Trophoblast cell (in vitro differentiated cells and primary cell): Measurements from ENCODE around the gene SCAP.
A peak's percentile ranks its signal among the peaks of the same experiment; 100 is the strongest.
"Not testable (repeated sequence)": the region's sequence is repeated elsewhere in the genome, so short reads cannot be mapped to it uniquely, and the experiment has no call there.

Experiments
- DNase-seq, 2 donors: peaks; one replicate each; pipeline ENCODE4 v3.0.0-alpha.2; 2016
- H2AFZ ChIP-seq: 2 replicates; pipeline ENCODE4 v1.6.1; 2013; ENCODE audit warnings: low read length, moderate library complexity, mild to moderate bottlenecking; ENCODE audit not compliant: insufficient read depth, poor library complexity
- H2AK5ac ChIP-seq: 2 replicates; pipeline ENCODE4 v1.6.1; 2013; ENCODE audit warnings: mild to moderate bottlenecking, low read length
- H2BK120ac ChIP-seq: 2 replicates; pipeline ENCODE4 v1.6.1; 2013; ENCODE audit warnings: low read length, mild to moderate bottlenecking, moderate library complexity; ENCODE audit not compliant: insufficient read depth, poor library complexity
- H2BK12ac ChIP-seq: 2 replicates; pipeline ENCODE4 v1.6.1; 2013; ENCODE audit warnings: mild to moderate bottlenecking, low read length, moderate library complexity
- H2BK5ac ChIP-seq: 2 replicates; pipeline ENCODE4 v1.6.1; 2013; ENCODE audit warnings: low read length, low read depth, moderate library complexity, mild to moderate bottlenecking; ENCODE audit not compliant: poor library complexity
- H3K14ac ChIP-seq: 2 replicates; pipeline ENCODE4 v1.6.1; 2013; ENCODE audit warnings: mild to moderate bottlenecking, low read length
- H3K18ac ChIP-seq: 2 replicates; pipeline ENCODE4 v1.6.1; 2013; ENCODE audit warnings: mild to moderate bottlenecking, low read length
- H3K23ac ChIP-seq: 2 replicates; pipeline ENCODE4 v1.6.1; 2013; ENCODE audit warnings: low read length
- H3K27ac ChIP-seq: 2 replicates; pipeline ENCODE4 v1.5.1; 2013; ENCODE audit warnings: low read depth, mild to moderate bottlenecking, inconsistent platforms, low read length, moderate library complexity
- H3K27me3 ChIP-seq: 2 replicates; pipeline ENCODE4 v1.6.1; 2013; ENCODE audit warnings: inconsistent platforms, mild to moderate bottlenecking, low read length, moderate library complexity; ENCODE audit not compliant: insufficient read depth
- H3K36me3 ChIP-seq, 2 experiments: 1 replicate in 1 of 2; 2 replicates in 1 of 2; pipeline ENCODE4 v1.6.1; 2013; ENCODE audit warnings: low read length in 2 of 2, mild to moderate bottlenecking in 2 of 2, moderate library complexity in 1 of 2; ENCODE audit not compliant: insufficient read depth in 2 of 2, control insufficient read depth in 1 of 2
- H3K4ac ChIP-seq: 2 replicates; pipeline ENCODE4 v1.6.1; 2013; ENCODE audit warnings: low read depth, mild to moderate bottlenecking, low read length, moderate library complexity
- H3K4me1 ChIP-seq, 2 experiments: 1 replicate in 1 of 2; 2 replicates in 1 of 2; pipeline ENCODE4 v1.6.1; 2013; ENCODE audit warnings: low read length in 2 of 2, mild to moderate bottlenecking in 2 of 2, moderate library complexity in 1 of 2; ENCODE audit not compliant: insufficient read depth in 2 of 2, control insufficient read depth in 1 of 2
- H3K4me2 ChIP-seq: 2 replicates; pipeline ENCODE4 v1.6.1; 2013; ENCODE audit warnings: inconsistent platforms, mild to moderate bottlenecking, low read length, moderate library complexity
- H3K4me3 ChIP-seq: 2 replicates; pipeline ENCODE4 v1.5.1; 2013; ENCODE audit warnings: mild to moderate bottlenecking, low read depth, low read length, inconsistent platforms
- H3K79me1 ChIP-seq: one replicate; pipeline ENCODE4 v1.6.1; 2013; ENCODE audit warnings: low read length
- H3K79me2 ChIP-seq: 2 replicates; pipeline ENCODE4 v1.6.1; 2013; ENCODE audit warnings: low read length, mild to moderate bottlenecking; ENCODE audit not compliant: control insufficient read depth, insufficient read depth, poor library complexity
- H3K9ac ChIP-seq: 2 replicates; pipeline ENCODE4 v1.6.1; 2013; ENCODE audit warnings: mild to moderate bottlenecking, low read length
- H3K9me3 ChIP-seq: 2 replicates; pipeline ENCODE4 v1.6.1; 2013; ENCODE audit warnings: low read depth, mild to moderate bottlenecking, control low read depth, inconsistent platforms, low read length; ENCODE audit not compliant: insufficient read depth
- H4K12ac ChIP-seq: 2 replicates; pipeline ENCODE4 v1.6.1; 2013; ENCODE audit warnings: low read depth, mild to moderate bottlenecking, low read length, moderate library complexity
- H4K8ac ChIP-seq: 2 replicates; pipeline ENCODE4 v1.6.1; 2013; ENCODE audit warnings: low read depth, mild to moderate bottlenecking, low read length, moderate library complexity
- H4K91ac ChIP-seq: one replicate; pipeline ENCODE4 v1.6.1; 2013; ENCODE audit warnings: low read depth, mild to moderate bottlenecking, low read length, moderate library complexity
- WGBS: extraction: QIAGEN DNeasy Blood & Tissue Kit; methylation state at CpG from one replicate; pipeline ENCODE4 v1.1.7; 2013; ENCODE audit warnings: missing lambda C conversion rate; ENCODE audit not compliant: insufficient read length, insufficient coverage; ENCODE audit errors: extremely low coverage; 5-methylcytosine and 5-hydroxymethylcytosine counted together

SCAP gene

DNA sequence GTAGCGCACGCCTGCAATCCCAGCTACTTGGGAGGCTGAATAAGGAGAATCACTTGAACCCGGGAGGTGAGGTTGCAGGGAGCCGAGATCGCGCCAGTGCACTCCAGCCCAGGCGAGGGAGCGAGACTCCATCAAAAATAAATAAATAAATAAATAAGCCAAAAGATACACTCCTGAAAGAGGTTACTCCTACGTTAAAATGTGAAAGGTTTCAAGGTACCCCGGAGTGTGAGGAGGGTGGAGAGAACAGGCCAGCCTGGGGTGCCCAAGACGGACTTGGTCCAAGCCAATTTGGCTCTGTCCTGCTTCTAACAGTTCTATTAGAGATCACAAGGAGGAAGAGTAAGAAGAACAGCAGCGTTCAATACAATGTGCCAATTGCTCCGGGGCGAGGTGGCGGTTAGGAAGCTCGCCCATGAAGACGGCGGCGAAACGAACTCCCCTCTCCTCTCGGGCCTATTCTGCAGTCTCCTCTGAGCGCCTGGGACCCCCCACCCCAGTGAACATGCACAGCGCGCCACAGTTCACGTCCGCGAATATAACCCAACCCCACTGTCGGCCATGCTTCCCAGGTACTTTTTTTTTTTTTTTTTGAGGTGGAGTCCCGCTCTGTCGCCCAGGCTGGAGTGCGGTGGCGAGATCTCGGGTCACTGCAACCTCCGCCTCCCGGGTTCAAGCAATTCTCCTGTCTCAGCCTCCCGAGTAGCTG, 36.8 kb upstream of the SCAP start:
- H3K36me3 ChIP-seq, result peaks cover 11 to 20% of the 10 kb centered on the region in 2 experiments
- peak overlapping the region; percentile 58 for H3K4me2 ChIP-seq
- H2BK12ac ChIP-seq, result no peak overlapping the region
- H3K27me3 ChIP-seq, result no peaks in the 10 kb centered on the region
- peak overlapping the region; percentile 99 for H3K27ac ChIP-seq
- H4K8ac ChIP-seq, result peak overlapping the region; percentile 72
- no peak overlapping the region for H2BK5ac ChIP-seq
- H3K4me1 ChIP-seq, result no peaks in the 10 kb centered on the region
- H3K9ac ChIP-seq, result peak overlapping the region; percentile 86
- no peaks in the 10 kb centered on the region for H3K9me3 ChIP-seq
- peak overlapping the region; percentile 48 for H2AFZ ChIP-seq
- H3K79me2 ChIP-seq, result peaks cover 5% of the 10 kb centered on the region
- peak overlapping the region; percentile 89 for H3K4me3 ChIP-seq
- peak overlapping the region; percentile 72 for H4K12ac ChIP-seq
- WGBS, result no CpG with 5 or more reads among the region's 36 CpGs
- peak overlapping the region; percentile 38 for H3K14ac ChIP-seq
- peak overlapping the region; percentile 35 for H3K4ac ChIP-seq
- H4K91ac ChIP-seq, result peak overlapping the region; percentile 53
- no peak overlapping the region for H2BK120ac ChIP-seq
- DNase-seq, result peak in 1 of 2 donors; percentile 25
- no peak overlapping the region for H3K23ac ChIP-seq
- H3K18ac ChIP-seq, result peak overlapping the region; percentile 23
- H3K79me1 ChIP-seq, result peaks cover 8% of the 10 kb centered on the region
- H2AK5ac ChIP-seq, result no peak overlapping the region

DNA sequence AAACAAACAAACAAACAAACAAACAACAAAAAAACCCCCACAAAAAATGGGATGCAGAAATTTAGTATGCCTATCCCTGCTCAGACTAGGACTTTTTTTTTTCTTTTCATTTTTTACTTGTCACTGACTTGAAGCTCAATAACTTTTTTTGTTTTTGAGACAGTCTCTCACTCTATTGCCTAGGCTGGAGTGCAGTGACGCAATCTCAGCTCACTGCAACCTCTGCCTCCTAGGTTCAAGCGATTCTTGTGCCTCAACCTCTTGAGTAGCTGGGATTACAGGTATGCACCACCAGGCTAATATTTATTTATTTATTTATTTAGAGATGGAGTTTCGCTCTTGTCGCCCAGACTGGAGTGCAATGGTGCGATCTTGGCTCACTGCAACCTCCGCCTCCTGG, 29.5 kb upstream of the SCAP start:
- H2BK12ac ChIP-seq, H3K4me1 ChIP-seq, H2BK5ac ChIP-seq, H3K9me3 ChIP-seq, H3K27ac ChIP-seq, H4K8ac ChIP-seq, DNase-seq, H3K14ac ChIP-seq, H2AFZ ChIP-seq, H3K79me2 ChIP-seq, H2BK120ac ChIP-seq, H4K12ac ChIP-seq, H3K4me2 ChIP-seq, H3K4ac ChIP-seq, H3K23ac ChIP-seq, H3K79me1 ChIP-seq, H4K91ac ChIP-seq, H3K4me3 ChIP-seq, H3K27me3 ChIP-seq, H3K18ac ChIP-seq, H2AK5ac ChIP-seq, H3K9ac ChIP-seq: not testable (repeated sequence)
- H3K36me3 ChIP-seq, result peaks cover 30 to 51% of the 10 kb centered on the region in 2 experiments
- no CpG with 5 or more reads among the region's 6 CpGs for WGBS

DNA sequence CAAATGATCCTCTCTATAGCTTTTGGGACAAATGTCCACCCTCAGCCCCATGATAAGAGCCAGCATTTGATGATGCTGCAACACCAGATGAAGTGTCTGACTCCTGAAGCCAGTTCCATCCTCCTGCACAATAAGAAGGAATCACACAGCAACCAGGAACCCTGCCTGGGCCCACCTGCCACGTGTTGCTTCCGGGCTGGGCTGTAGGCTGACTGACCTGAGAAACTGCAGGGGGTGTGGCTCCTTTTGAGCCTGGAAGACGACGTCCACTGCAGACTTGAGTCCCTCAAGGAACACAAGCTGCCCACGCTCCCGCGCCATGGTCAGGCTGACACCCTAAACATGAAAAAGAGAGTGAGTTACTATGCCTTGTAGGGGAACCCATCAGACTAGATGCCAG, 28.4 kb upstream of the SCAP start:
- Histone ChIP-seq H3K9me3 (no peaks in the 10 kb centered on the region), H3K27me3 (no peaks in the 10 kb centered on the region), H3K79me2 (no peaks in the 10 kb centered on the region), H3K23ac (no peak overlapping the region), H2AFZ (no peak overlapping the region), H3K27ac (no peak overlapping the region), H4K91ac (no peak overlapping the region), H2BK12ac (no peak overlapping the region), H3K4me2 (no peak overlapping the region), H4K12ac (no peak overlapping the region), H3K4ac (no peak overlapping the region), H3K4me3 (peak overlapping the region; percentile 27), H2BK5ac (no peak overlapping the region), H3K79me1 (no peaks in the 10 kb centered on the region), H3K14ac (no peak overlapping the region), H2AK5ac (no peak overlapping the region), H2BK120ac (no peak overlapping the region), H3K9ac (peak overlapping the region; percentile 11), H3K36me3 (peaks cover 31 to 45% of the 10 kb centered on the region in 2 experiments), H4K8ac (no peak overlapping the region), H3K4me1 (no peaks in the 10 kb centered on the region), H3K18ac (no peak overlapping the region)
- no peak for DNase-seq
- WGBS, result no CpG with 5 or more reads among the region's 7 CpGs

- Histone ChIP-seq H3K27me3 (no peaks in the 10 kb centered on the region), H3K4me3 (no peak overlapping the region), H2AK5ac (no peak overlapping the region), H2BK5ac (no peak overlapping the region), H3K4me1 (no peaks in the 10 kb centered on the region), H3K18ac (no peak overlapping the region), H3K4ac (no peak overlapping the region), H4K8ac (no peak overlapping the region), H3K36me3 (peaks cover 38 to 48% of the 10 kb centered on the region in 2 experiments), H3K79me2 (no peaks in the 10 kb centered on the region), H3K14ac (no peak overlapping the region), H3K27ac (no peak overlapping the region), H4K12ac (no peak overlapping the region), H2BK12ac (no peak overlapping the region), H4K91ac (no peak overlapping the region), H3K79me1 (no peaks in the 10 kb centered on the region), H2BK120ac (no peak overlapping the region), H3K4me2 (no peak overlapping the region), H3K23ac (no peak overlapping the region), H2AFZ (no peak overlapping the region), H3K9me3 (no peaks in the 10 kb centered on the region), H3K9ac (no peak overlapping the region)
- no peak for DNase-seq
- whole genome bisulfite sequencing, result no CpG with 5 or more reads among the region's 2 CpGs
Measured at GRCh38 chr3:47503033-47503432, 27.3 kb upstream of the SCAP start.
